Ovary (tissue), 9 donors: ENCODE measurements around the gene HIP1. TPM values are rescaled to one million over a fixed set of nuclear protein-coding genes. Genes with fewer than 3 reads are reported as not detected.

Experiments
- DNase-seq, 5 donors: peaks; one replicate each; pipeline ENCODE4 v3.0.0-alpha.2; 2019 to 2020
- H3K27ac ChIP-seq, 2 donors: fragments of 200-600 bp; one replicate each; pipeline versions ENCODE4 v1.5.1 to v1.8.0; 2019 to 2022
- H3K27me3 ChIP-seq: fragments of 200-600 bp; one replicate; pipeline ENCODE4 v1.8.0; 2022
- H3K36me3 ChIP-seq: fragments of 200-600 bp; sonication (generic); one replicate; pipeline ENCODE4 v1.5.1; 2019
- H3K4me1 ChIP-seq: one replicate; pipeline ENCODE4 v1.8.1; 2013; ENCODE audit warnings: mild to moderate bottlenecking, moderate library complexity; ENCODE audit not compliant: insufficient read depth
- H3K4me3 ChIP-seq: fragments of 200-600 bp; sonication (generic); one replicate; pipeline ENCODE4 v1.5.1; 2017
- H3K9me3 ChIP-seq, 2 donors: fragments of 200-600 bp in 1 of 2; sonication (generic) in 1 of 2; one replicate each; pipeline versions ENCODE4 v1.5.1 to v1.8.1; 2013 to 2019; ENCODE audit warnings: mild to moderate bottlenecking in 1 of 2, moderate library complexity in 1 of 2
- CTCF ChIP-seq, 3 donors: fragments of 450-650 bp in 2 of 3; fragments of 200-600 bp in 1 of 3; IDR thresholded peaks; one replicate each; pipeline versions ENCODE4 v1.5.1 to v1.8.0; 2016 to 2022; ENCODE audit warnings: antibody characterized with exemption in 3 of 3, mild to moderate bottlenecking in 1 of 3
- EP300 ChIP-seq: sonication (generic); formaldehyde crosslinking; IDR thresholded peaks from one replicate; pipeline ENCODE4 v1.6.1; 2017; ENCODE audit warnings: antibody characterized with exemption
- POLR2A ChIP-seq: fragments of 450-650 bp; IDR thresholded peaks from one replicate; pipeline ENCODE4 v1.6.1; 2017; ENCODE audit warnings: antibody characterized with exemption, mild to moderate bottlenecking, moderate library complexity
- WGBS, 3 donors: extraction: QIAGEN DNeasy Blood & Tissue Kit in 1 of 3; methylation state at CpG; one replicate each; pipeline versions ENCODE4 v1.1.5 to v1.1.7; 2013 to 2017; 5-methylcytosine and 5-hydroxymethylcytosine counted together
- intact Hi-C, 4 donors: fragments of 100-400 bp; cut with DNase I; formaldehyde crosslinking; loops; one replicate each; pipeline versions ENCODE4 v1.11.0 to v1.15.1; 2022 to 2023
- polyA plus RNA-seq, 2 donors: library from polyadenylated mRNA; stranded (reverse); fragments of 200-250 nt in 1 of 2; fragments of 350-450 nt in 1 of 2; fragmentation: Illumina TruSeq in 1 of 2; extraction: RNeasy Lipid Tissue Mini Kit (QIAGEN cat#74804) in 1 of 2; gene quantifications; one replicate each; pipeline ENCODE4 v1.2.3, GENCODE V29; 2013 to 2014
- total RNA-seq, 7 donors: library from RNA; depleted of rRNA in 2 of 7; stranded (reverse); fragments of >200 nt in 2 of 7; fragmentation: NEBNext Ultra II Directional in 3 of 7; extraction: Animal tissue kit (Norgen Biotek cat#: 25700) in 3 of 7; gene quantifications; one replicate each; pipeline versions ENCODE4 v1.1.0 to v1.2.4, GENCODE V29; 2016 to 2023
- donor health status: DM: no; HTN: no; CAD: no; lungs with moderate emphysema.
- donor health status: DM: no; HTN: no; CAD: no.
- donor health status: Bipolar disorder and iron deficiency.
- donor health status: DM: yes; HTN: yes; CAD: no.
- donor health status: DM: no; HTN: no; CAD: no.
- donor health status: DM: yes; HTN: yes; CAD: no.

The HIP1 gene
- total and polyA plus RNA-seq, 9 donors: 9.4 to 31.4 (median 16.8) TPM

- TF ChIP-seq EP300: no peak
- TF ChIP-seq POLR2A: no peak
- TF ChIP-seq CTCF (IDR thresholded peaks at IDR 0.05): no peak
- Histone ChIP-seq H3K27ac (peak overlapping the region; percentile 14 to 66), H3K4me3 (peak overlapping the region; percentile 87), H3K4me1 (peaks cover 5% of the 10 kb centered on the region), H3K36me3 (no peaks in the 10 kb centered on the region), H3K27me3 (no peaks in the 10 kb centered on the region), H3K9me3 (no peaks in the 10 kb centered on the region)
- intact Hi-C loops: no loop called here
- DNase-seq: peak in 3 of 5 donors; percentile 24 to 38 (median 29)
- 3 to 4% (median 3%) methylated on average over 18 of the region's 18 CpGs for WGBS, 3 donors
Measured at GRCh38 chr7:75737856-75738603, 711 bp downstream of the HIP1 start.

- no peaks in the 10 kb centered on the region for H3K9me3 ChIP-seq
- H3K4me3 ChIP-seq: no peak overlapping the region
- WGBS, 3 donors: 88 to 91% (median 89%) methylated on average over 9 of the region's 9 CpGs
- H3K36me3 ChIP-seq: no peaks in the 10 kb centered on the region
- DNase-seq: no peak
- H3K27ac ChIP-seq: no peak overlapping the region
- TF ChIP-seq CTCF (IDR thresholded peaks at IDR 0.05): no peak
- TF ChIP-seq EP300: no peak
- TF ChIP-seq POLR2A: no peak
- H3K27me3 ChIP-seq: no peaks in the 10 kb centered on the region
- intact Hi-C loops: no loop called here
- H3K4me1 ChIP-seq: peaks cover 5% of the 10 kb centered on the region
Measured at GRCh38 chr7:75735581-75736350, 3.0 kb downstream of the HIP1 start.

GRCh38 chr7:75734586-75735458 lies 3.9 kb downstream of the HIP1 start:
- Histone ChIP-seq H3K4me3 (no peak overlapping the region), H3K4me1 (peaks cover 5% of the 10 kb centered on the region), H3K27me3 (no peaks in the 10 kb centered on the region), H3K27ac (no peak overlapping the region), H3K36me3 (no peaks in the 10 kb centered on the region), H3K9me3 (no peaks in the 10 kb centered on the region)
- intact Hi-C loops: no loop called here
- TF ChIP-seq POLR2A (no peak), EP300 (no peak), CTCF (IDR thresholded peaks at IDR 0.05) (no peak)
- WGBS, 3 donors: 73 to 79% (median 76%) methylated on average over 9 of the region's 9 CpGs
- DNase-seq: no peak
